IMR-90 (cell line): Measurements from ENCODE around the gene CRBN.

ENCODE experiments used
- FOS ChIP-seq: fragments of 150-350 bp; IDR thresholded peaks from 2 replicates; pipeline ENCODE4 v1.6.1; 2016; ENCODE audit warnings: low read depth, low read length
- MAFK ChIP-seq: IDR thresholded peaks from 2 replicates; pipeline ENCODE4 v1.6.1; 2012; ENCODE audit warnings: low read depth, low read length, improper control_type of control experiment
- MAZ ChIP-seq: IDR thresholded peaks from 2 replicates; pipeline ENCODE4 v1.6.1; 2012; ENCODE audit warnings: low read depth, mild to moderate bottlenecking, low read length, improper control_type of control experiment, moderate library complexity, borderline replicate concordance
- POLR2A ChIP-seq: IDR thresholded peaks from 2 replicates; pipeline ENCODE4 v1.6.1; 2012; ENCODE audit warnings: mild to moderate bottlenecking, low read depth, low read length
- RAD21 ChIP-seq: IDR thresholded peaks from 2 replicates; pipeline ENCODE4 v1.6.1; 2012; ENCODE audit warnings: low read length, improper control_type of control experiment
- RFX5 ChIP-seq: IDR thresholded peaks from 2 replicates; pipeline ENCODE4 v1.8.0; 2012; ENCODE audit warnings: low read depth, mild to moderate bottlenecking, low read length, moderate library complexity
- SMC3 ChIP-seq: fragments of 150-350 bp; IDR thresholded peaks from 2 replicates; pipeline ENCODE4 v1.6.1; 2016; ENCODE audit warnings: low read depth, mild to moderate bottlenecking, antibody characterized with exemption, low read length, moderate library complexity
- TF ChIP-seq, protein P1 (sequence below): conservative IDR thresholded peaks from 2 replicates; pipeline ENCODE4 v1.5.1; 2012; ENCODE audit warnings: mild to moderate bottlenecking, low read depth, low read length, improper control_type of control experiment
- TF ChIP-seq, protein P2 (sequence below): fragments of 150-350 bp; IDR thresholded peaks from 2 replicates; pipeline ENCODE4 v1.6.1; 2017; ENCODE audit warnings: mild to moderate bottlenecking, antibody characterized with exemption, low read length, low read depth

DNA sequence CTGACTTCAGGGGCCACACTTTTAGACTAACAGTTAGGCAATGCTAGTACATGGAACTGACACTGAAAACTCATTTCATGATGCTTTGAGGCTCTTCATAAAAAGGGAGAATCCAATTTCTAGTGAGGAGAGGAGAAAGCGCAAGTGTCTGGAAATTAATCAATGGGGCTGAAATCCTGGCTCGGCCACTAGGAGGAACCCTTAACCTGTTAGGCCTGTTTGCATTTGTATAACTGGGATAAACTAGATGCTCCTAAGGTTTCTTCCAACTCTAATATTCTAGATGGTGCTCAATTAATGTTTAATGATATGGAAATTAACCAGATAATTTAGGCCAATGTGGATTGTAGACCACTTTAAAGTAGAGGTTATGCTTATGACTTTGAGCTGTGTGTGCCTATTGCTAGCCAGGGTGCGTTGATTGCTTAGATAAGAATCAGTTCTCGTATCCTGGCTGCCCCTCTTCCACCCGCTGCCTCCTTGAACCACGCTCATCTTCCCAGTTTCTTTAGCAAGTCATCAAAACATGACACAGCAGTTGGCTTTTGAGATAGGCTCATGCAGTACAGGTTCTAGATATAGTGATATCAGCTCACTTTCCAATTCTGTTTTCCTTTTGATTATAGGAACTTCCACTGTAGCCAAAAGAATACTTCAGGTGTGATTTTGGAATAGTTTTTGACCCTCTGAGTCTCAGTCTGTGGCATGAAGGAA, 16.8 kb upstream of the CRBN start:
- TF ChIP-seq, protein P1, sequence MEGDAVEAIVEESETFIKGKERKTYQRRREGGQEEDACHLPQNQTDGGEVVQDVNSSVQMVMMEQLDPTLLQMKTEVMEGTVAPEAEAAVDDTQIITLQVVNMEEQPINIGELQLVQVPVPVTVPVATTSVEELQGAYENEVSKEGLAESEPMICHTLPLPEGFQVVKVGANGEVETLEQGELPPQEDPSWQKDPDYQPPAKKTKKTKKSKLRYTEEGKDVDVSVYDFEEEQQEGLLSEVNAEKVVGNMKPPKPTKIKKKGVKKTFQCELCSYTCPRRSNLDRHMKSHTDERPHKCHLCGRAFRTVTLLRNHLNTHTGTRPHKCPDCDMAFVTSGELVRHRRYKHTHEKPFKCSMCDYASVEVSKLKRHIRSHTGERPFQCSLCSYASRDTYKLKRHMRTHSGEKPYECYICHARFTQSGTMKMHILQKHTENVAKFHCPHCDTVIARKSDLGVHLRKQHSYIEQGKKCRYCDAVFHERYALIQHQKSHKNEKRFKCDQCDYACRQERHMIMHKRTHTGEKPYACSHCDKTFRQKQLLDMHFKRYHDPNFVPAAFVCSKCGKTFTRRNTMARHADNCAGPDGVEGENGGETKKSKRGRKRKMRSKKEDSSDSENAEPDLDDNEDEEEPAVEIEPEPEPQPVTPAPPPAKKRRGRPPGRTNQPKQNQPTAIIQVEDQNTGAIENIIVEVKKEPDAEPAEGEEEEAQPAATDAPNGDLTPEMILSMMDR, result peak; percentile 29
- TF ChIP-seq, protein P2, sequence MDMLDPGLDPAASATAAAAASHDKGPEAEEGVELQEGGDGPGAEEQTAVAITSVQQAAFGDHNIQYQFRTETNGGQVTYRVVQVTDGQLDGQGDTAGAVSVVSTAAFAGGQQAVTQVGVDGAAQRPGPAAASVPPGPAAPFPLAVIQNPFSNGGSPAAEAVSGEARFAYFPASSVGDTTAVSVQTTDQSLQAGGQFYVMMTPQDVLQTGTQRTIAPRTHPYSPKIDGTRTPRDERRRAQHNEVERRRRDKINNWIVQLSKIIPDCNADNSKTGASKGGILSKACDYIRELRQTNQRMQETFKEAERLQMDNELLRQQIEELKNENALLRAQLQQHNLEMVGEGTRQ, result no peak
- no peak for TF ChIP-seq POLR2A
- no peak for TF ChIP-seq MAZ
- no peak for TF ChIP-seq SMC3
- no peak for TF ChIP-seq FOS
- no peak for TF ChIP-seq RAD21
- no peak for TF ChIP-seq RFX5
- TF ChIP-seq MAFK, result no peak
